Stimulated activated CD4-positive, alpha-beta T cell treated with anti-CD3 and anti-CD28 coated beads, Interleukin-4, amount 100 ng/mL, for 4 hours (primary cell): Measurements from ENCODE around the gene TRIM45.

Experiments used
- DNase-seq, 2 experiments: peaks; one replicate each; pipeline ENCODE4 v3.0.0-alpha.2; 2020

TRIM45 gene

DNA sequence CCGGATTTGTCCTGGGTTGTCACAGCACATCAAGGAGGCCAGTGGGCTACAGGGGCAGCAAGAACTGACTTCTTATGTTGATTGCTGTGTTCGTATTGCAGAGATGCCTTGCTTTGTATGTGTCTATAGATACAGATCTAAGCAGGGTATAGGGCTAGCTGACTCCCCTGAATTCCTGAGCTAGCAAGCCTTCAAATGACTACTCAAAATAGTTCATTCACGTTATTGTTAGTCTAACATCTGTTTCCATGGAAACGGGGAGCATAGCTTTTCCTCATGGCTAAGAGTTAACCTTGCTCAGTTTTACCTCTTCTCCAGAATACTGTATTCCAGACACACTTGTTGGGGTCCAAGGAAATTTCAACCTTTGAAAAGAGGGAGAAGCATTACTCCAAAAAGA is 24.1 kb downstream of the TRIM45 start:
- DNase-seq: no peak

DNA sequence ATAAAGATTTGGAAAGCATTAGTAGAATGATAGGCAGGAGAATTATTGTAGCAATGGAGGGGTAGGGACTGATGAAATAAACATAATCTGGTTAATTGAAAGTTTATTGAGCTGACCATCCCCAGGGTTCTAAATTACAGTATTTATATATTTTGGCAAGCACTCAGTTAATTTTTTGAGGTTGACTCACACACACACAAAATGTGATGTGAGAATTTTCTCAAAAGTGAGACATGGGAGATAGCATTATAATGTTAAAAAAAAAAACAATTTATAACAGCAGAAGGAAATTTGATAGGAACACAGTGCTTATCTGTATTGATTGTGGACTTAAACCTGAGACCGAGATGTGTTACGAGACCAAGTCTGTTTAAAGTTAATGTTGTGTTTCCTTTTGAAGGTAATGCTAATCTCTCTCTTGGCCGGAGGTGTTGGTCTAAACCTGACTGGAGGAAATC is 24.6 kb downstream of the TRIM45 start:
- DNase-seq: no peak

DNA sequence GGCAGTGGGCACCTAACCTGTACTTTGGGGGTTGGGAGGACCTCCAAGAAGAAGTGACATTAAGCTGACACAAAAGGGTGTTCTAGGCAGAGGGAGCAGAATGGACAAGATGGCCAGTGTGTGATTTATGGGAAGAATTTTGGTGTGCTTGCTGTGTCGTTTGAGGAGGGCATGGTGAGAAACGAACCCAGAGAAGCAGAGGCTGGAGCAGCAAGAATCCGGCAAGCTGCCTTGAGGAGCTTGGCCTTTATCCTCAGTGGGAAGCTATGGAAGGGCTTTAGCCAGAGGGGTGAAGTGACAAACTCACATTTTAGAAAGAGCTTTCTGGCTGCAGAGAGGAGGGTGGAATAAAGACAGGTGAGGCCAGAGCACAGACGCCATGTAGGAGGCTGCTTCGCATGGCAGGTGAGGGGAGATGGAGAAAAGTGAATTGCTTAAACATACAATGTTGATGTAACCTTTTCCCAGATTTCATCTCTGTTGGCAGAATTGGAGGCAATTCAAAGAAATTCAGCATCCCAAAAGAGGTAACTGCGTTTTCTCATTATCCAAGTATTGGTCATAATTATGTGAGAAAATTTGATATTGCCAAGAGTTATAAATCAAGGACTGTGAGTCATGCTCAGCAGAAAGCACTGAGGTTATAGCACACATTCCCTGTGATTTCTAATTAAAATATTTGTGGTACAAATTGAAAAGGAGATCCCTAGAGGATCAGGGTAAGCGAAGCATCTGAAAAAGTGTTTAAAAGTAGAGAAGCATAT is 26.5 kb downstream of the TRIM45 start:
- DNase-seq: no peak

DNA sequence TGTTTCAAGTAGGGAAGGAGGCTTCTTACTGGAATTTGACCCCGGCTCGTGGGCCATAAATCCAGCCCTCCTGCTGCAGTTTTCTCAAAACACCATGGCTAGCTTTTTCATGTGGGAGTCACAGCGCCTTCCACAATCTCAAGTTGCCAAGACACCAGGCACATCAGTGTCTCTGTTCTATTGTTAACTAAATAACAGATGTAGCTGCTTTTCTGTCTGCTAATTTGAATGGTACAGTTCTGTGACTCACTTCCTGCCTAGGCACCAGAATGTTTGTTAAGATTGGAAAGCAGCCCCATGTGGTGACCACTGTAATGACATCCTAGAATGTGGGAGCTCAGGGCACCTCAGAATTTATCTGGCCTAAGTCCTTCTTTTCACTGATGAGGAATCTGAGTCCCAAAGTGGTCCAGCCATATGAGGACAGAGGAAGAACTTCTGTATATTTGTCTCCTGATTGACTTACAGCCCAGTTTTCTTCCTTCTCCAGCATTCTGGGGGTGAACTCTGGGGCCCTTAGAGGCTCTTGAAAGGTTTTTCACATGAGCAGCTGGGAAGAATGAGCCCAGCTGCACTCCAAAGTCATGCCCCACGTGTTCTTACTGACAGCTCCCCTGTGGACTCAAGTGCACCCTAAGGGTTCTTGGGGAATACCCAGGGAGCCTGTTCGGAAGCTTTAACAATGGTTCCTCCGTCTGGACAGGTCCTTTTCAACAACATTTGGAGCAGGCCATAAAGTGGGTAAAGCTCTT is 27.5 kb downstream of the TRIM45 start:
- peak in 1 of 2 experiments; percentile 34 for DNase-seq

DNA sequence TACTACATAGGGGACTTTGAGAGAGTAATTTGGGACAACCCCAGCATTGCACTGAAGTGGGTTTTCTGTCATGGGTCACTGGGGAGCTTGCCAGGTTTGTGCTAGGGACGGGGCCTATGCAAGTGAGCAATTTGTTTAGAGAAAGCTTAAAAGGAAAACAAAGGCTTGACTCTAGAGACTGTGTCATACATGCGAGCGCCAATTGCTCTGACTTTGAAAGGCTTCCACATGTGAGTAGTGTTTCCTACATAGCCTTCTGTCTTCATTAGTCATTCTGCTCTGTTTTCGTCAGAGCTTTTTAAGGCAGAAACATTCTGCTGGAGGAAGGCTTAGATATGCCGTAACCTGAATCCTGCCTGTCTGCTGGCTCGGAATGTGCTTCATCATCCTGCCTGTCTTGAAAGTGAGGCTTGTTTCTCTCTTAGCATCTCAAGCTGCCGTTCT is 28.4 kb downstream of the TRIM45 start:
- no peak for DNase-seq

DNA sequence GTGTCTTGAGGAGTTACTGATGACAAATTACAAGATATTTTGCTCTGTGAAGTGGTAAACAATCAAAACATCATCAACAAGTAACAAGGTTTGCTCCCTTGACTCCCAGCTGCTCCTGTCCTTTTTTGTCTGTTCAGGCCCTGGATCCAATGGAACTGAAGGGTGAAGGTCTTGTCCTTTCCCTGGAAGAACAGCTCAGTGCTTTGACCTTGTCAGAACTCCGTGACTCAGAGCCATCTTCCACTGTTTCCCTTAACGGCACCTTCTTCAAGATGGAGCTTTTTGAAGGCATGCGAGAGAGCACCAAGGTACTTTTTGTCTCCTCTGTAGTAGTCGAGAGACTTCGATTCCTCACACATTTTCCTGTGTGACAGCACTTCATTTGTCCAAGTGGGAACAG is 29.0 kb downstream of the TRIM45 start:
- DNase-seq: no peak

DNA sequence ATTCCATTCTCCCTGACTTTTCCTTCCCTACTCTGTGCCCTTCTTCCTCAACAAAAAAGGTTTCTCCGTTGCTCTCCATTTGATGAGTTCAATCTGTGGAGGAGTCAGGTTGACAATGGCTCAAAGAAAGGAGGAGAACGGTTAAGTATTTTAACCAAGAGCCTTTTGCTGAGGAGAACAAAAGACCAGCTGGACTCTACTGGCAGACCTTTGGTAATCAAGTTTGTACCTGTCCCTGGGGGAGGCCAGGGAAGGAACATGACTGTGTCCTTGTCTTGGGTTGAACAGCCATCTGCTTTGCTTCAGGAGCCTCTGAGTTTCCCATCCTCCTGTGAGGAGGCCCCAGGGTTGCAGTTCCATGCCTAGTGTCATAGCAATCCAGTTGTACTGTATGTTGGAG is 31.6 kb downstream of the TRIM45 start:
- no peak for DNase-seq

DNA sequence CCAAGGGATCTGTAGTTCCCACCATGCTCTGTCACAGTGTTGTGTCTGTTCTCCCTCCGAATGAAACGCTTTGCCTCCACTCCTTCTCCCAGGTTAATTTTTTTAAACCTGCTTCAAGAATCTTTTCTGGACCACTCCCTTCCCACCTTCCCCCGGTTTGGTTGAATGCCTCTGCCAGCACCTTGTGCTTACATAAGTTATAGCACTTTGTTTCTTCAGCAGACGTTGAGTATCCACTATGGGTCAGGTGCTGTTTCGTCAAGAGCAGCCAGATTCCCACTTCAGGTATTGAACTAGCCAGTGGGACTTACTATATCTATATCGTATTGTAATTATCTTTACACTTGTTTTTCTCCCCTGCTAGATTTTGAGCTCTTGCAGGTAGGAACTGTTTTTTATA is 33.9 kb downstream of the TRIM45 start:
- DNase-seq: no peak

DNA sequence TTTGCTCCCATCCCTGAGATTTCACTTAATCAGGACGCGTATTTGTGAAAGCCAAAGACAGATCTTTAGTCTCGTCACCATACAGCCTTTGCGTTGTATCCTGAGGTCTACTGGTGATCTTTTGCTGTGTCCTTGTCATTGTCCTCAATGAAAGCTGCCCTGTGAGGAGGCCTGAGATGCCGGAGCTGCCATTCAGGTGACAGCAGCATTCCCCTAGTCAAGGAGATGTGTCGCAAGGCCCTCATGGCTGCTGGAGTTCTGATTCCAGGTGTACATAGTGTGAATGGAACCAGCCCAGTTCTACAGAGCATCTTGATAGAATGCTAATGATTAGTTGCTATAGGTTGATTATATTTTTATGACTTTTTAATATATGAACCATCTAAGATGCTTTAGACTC is 37.3 kb downstream of the TRIM45 start:
- DNase-seq: no peak

DNA sequence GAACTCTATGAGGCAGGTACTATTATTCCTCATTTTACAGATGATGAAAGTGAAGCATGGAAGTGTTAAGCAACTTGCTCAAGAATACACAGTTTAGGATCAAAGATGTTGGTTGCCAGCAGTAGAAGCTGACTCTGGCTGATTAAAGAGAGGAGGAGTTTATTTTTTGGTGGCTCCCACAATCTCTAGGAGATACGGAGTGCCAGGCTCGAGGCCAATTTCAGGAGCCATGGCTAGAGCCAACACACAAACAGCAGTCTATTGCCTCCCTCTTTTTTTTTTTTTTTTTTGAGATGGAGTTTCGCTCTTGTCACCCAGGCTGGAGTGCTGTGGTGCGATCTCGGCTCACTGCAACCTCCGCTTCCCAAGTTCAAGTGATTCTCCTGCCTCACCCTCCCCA is 41.8 kb downstream of the TRIM45 start:
- DNase-seq: no peak

DNA sequence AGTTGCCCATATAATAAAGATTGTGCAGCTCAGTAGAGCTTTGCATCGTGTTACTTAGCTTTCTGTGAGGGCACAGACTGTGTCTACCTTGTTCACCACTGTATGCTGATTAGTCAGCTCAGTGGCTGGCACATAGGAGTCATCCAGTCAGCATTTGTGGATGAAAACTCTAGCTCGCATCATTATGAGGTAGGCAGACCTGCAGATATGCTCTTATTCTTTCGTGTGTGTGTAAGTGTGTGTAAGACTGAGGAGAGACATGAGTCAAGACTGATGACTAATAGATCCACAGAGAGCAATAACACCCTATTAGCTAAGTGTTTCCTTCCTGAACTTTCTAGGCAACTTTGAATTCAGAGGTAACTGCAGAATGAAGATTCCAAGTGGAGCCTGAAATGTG is 44.3 kb downstream of the TRIM45 start:
- peak; percentile 19 to 69 for DNase-seq

DNA sequence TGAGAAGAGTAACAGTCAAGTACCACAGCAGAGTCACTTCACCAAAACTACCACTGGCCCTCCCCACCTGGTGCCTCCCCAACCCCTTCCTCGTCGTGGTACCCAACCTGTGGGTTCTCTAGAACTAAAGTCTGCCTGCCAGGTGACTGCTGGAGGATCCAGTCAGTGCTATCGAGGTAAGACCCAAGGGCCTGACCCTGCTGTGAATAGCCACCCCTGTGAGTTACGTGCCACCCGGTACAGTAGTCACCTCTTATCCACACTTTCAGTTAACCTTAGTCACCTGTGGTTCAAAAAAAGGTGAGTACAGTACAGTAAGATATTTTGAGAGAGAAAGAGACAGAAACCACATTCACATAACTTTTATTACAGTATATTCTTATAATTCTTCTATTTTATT is 44.9 kb downstream of the TRIM45 start:
- DNase-seq: no peak

DNA sequence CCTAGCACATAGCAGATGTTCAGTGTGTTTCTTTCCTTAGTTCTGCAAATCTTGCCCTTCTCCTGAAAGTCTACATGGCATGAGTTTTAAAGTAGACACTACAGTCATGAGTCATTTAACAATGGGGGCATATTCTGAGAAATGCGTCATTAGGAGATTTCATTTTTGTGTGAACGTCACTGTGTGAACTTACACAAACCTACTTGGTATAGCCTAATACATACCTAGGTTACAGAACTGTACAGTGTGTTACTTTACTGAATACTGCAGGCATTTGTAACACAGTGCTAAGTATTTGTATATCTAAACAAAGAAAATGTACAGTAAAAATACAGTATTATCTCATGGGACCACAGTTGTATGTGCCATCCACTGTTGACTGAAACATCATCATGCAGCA is 51.4 kb downstream of the TRIM45 start:
- no peak for DNase-seq

DNA sequence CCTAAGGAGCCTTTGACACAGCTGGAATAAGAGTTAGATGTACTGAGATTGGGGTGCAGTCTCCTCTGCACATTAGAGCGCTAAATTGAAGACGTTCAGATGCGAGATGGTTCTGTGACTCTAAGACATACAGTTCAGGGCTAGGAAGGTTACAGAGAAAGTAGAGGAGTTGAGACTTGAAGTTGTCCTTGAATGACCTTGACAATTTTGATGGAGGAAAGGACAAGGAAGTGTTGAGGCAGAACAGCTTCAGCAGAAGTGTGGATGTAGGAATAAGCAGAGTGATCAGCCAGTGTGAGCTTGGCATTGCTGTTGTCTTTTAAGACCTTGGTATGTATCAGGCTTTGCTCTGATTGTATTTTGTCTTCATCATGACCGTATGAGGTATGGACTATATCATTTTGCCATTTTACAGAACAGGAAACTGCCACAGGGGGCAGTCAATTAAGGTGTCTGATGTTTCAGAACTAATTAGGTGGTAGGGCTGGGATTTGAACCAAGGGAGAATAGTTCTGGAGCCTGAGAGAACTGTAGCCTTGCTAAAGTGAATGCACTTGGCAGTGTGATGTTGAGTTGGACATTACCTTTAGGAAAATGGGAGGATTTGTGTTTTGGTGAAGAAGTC is 52.2 kb downstream of the TRIM45 start:
- DNase-seq: no peak

DNA sequence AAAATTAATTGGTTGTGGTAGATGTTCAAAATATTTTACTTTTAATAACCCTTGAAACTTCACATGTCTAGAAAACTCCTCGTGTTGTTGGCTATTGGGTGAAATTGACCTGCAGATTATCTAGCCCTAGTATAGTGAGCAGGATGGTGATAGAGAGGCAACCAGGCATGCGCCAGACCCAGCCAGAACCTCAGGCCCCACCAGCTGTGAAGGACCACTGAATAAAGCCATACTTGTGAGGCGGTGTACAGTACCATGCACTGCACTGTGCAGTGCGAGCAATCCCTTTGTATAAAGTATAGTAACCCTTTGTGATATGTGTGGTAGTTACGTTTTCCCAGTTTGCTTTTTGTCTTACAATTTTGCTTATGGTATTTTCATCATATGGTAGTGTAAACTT is 53.0 kb downstream of the TRIM45 start:
- no peak for DNase-seq

DNA sequence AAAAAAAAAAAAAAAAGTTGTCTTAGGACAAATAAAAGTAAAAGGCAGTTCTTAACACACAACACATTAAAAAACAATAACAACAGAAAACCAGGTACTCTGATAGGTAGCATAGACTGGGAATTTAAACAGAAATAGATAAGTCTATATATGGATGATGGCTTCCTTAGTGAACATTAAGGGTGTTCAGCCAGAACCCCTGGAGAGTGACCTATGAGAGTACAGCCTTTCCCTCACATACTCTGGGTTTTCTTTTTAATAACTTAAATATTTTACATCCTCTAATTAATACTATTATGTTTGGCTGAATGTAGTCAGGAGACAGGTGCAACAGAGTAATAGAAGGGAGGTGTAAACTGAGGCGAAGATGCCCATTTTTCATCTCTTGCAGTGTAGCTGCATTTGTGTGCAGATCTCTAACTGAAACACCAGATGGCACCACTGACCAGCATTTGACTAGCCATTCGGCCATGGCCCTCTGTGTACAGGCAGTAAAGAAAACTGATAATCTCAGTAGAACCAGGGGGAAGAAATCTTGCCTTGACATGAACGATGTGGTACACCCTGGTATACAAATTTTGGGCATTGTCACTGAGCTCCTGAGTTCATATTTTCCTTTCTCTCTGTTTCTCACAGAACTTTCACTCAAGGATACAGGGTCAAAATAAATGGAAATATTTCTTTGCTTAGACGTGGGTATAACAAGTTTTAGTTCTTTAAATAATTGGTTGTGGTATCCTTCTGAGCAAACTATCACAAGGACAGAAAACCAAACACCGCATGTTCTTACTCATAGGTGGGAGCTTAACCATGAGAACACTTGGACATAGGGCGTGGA is 53.8 kb downstream of the TRIM45 start:
- peak; percentile 22 to 24 for DNase-seq

DNA sequence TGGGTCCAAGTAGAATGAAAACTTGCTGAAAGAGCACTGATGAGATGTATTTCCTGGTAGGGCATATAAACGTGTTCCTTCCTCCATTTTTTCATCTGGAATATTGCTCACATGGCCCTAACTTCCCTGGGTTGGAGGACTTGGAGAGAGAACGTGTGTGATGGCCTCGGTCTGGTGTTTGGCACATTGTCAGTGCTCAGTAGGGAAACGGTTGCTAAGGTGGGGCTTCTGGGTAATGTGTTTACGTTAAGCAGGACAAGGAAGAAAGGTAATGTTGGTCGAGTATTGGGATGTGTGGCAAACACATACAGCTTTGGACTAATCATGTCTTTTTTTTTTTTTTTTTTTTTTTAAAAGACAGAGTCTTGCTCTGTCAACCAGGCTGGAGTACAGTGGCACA is 55.2 kb downstream of the TRIM45 start:
- no peak for DNase-seq

DNA sequence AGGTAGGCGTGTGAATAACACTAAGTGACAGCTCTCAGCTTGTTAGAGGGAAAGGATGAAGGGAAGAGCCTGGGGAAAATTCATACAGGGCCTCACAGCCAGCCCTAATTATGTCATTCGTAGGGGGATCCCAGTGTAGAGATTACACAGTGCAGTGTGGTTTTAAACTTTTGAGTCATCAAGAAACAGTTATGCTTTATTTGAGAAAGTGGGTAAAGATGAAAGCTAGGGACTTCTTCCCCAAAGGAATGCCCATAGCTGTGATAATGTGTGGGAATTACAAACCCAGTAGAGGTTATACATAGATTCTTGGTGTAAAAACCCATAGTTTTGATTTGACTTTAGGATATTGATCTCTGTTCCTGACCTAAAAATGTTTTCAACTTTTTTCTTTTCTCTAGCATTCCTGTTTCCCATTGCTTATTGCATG is 59.5 kb downstream of the TRIM45 start:
- peak in 1 of 2 experiments; percentile 39 for DNase-seq
